ENCODE measurements around the gene MAGEF1.

The MAGEF1 gene

DNA sequence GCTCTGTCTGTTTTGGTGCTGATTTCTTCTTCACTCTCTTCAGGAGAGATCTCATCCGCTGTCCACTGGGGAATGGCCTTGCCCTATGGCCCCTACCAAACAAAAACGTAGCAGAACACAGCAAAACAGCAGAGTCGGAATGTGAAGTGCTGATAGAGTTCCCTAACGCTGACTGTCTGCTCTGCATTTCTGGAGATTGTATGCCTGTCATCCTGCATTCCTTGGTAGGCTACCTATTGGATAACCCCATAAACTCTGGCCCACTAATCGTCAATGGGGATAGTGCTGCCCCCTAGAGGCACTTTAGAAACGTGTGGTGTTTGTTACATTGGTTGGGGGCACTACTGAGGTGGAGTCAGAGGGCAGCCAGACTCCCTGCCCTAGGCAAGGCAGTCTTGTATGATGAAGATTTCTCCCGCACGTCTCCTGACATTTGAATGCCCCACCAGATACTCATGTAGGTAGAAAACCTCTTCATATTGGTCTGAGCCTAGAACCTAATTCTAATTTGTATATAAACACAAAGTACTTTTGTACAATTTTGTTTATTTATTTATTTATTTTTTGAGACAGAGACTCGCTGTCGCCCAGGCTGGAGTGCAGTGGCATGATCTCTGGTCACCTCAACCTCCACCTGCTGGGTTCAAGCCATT, 15.6 kb upstream of the MAGEF1 start:
- Histone ChIP-seq H3K4me2 (ENCODE audit: low read length) (no peak overlapping the region), H3K27ac (ENCODE audit: low read length) (no peak overlapping the region)
- TF ChIP-seq, protein P1, sequence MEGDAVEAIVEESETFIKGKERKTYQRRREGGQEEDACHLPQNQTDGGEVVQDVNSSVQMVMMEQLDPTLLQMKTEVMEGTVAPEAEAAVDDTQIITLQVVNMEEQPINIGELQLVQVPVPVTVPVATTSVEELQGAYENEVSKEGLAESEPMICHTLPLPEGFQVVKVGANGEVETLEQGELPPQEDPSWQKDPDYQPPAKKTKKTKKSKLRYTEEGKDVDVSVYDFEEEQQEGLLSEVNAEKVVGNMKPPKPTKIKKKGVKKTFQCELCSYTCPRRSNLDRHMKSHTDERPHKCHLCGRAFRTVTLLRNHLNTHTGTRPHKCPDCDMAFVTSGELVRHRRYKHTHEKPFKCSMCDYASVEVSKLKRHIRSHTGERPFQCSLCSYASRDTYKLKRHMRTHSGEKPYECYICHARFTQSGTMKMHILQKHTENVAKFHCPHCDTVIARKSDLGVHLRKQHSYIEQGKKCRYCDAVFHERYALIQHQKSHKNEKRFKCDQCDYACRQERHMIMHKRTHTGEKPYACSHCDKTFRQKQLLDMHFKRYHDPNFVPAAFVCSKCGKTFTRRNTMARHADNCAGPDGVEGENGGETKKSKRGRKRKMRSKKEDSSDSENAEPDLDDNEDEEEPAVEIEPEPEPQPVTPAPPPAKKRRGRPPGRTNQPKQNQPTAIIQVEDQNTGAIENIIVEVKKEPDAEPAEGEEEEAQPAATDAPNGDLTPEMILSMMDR (IDR thresholded peaks at IDR 0.05; ENCODE audit: low read depth, low read length), result peak; percentile 86
- TF ChIP-seq EZH2phosphoT487 (IDR thresholded peaks at IDR 0.05; ENCODE audit: low read depth), result no peak

GRCh38 chr3:184726497-184726896, 14.6 kb upstream of the MAGEF1 start:
- Histone ChIP-seq H3K4me2 (ENCODE audit: low read length) (no peak overlapping the region), H3K79me2 (ENCODE audit: low read length) (no peaks in the 10 kb centered on the region), H3K4me1 (ENCODE audit: low read length) (no peaks in the 10 kb centered on the region), H2AFZ (ENCODE audit: low read depth, low read length) (no peak overlapping the region), H3K27ac (ENCODE audit: low read length) (no peak overlapping the region), H3K27me3 (ENCODE audit: low read depth, low read length) (no peaks in the 10 kb centered on the region; the same call in 1 of the 2 replicates), H3K9ac (ENCODE audit: low read length) (no peak overlapping the region), H3K4me3 (ENCODE audit: low read length) (no peak overlapping the region), H3K9me3 (ENCODE audit: insufficient read depth, low read length) (no peaks in the 10 kb centered on the region), H4K20me1 (ENCODE audit: insufficient read depth, low read length) (no peaks in the 10 kb centered on the region), H3K36me3 (replicated peaks; ENCODE audit: low read depth, low read length) (no peaks in the 10 kb centered on the region)
- no peak for TF ChIP-seq EZH2phosphoT487 (IDR thresholded peaks at IDR 0.05; ENCODE audit: low read depth)
- TF ChIP-seq, protein P1 (IDR thresholded peaks at IDR 0.05; ENCODE audit: low read depth, low read length), result no peak

More for the DNA sequence above, 15.6 kb upstream of the MAGEF1 start:
- Histone ChIP-seq H3K27me3 (ENCODE audit: low read depth, low read length) (no peaks in the 10 kb centered on the region; the same call in 1 of the 2 replicates), H2AFZ (ENCODE audit: low read depth, low read length) (no peak overlapping the region), H3K36me3 (replicated peaks; ENCODE audit: low read depth, low read length) (no peaks in the 10 kb centered on the region), H3K4me3 (ENCODE audit: low read length) (no peak overlapping the region), H3K79me2 (ENCODE audit: low read length) (no peaks in the 10 kb centered on the region), H3K4me1 (ENCODE audit: low read length) (no peaks in the 10 kb centered on the region), H3K9ac (ENCODE audit: low read length) (no peak overlapping the region), H3K9me3 (ENCODE audit: insufficient read depth, low read length) (no peaks in the 10 kb centered on the region), H4K20me1 (ENCODE audit: insufficient read depth, low read length) (no peaks in the 10 kb centered on the region)

GRCh38 chr3:184725176-184725719, 13.4 kb upstream of the MAGEF1 start:
- Histone ChIP-seq H3K36me3 (replicated peaks; ENCODE audit: low read depth, low read length) (no peaks in the 10 kb centered on the region), H3K9ac (ENCODE audit: low read length) (no peak overlapping the region)
- TF ChIP-seq, protein P1 (IDR thresholded peaks at IDR 0.05; ENCODE audit: low read depth, low read length), result no peak
- TF ChIP-seq EZH2phosphoT487 (IDR thresholded peaks at IDR 0.05; ENCODE audit: low read depth), result no peak

GRCh38 chr3:184724699-184725098, 12.8 kb upstream of the MAGEF1 start:
- Histone ChIP-seq H4K20me1 (ENCODE audit: insufficient read depth, low read length) (no peaks in the 10 kb centered on the region), H3K9ac (ENCODE audit: low read length) (no peak overlapping the region), H3K79me2 (ENCODE audit: low read length) (no peaks in the 10 kb centered on the region), H3K9me3 (ENCODE audit: insufficient read depth, low read length) (no peaks in the 10 kb centered on the region), H3K27me3 (ENCODE audit: low read depth, low read length) (no peaks in the 10 kb centered on the region; the same call in 1 of the 2 replicates), H3K36me3 (replicated peaks; ENCODE audit: low read depth, low read length) (no peaks in the 10 kb centered on the region), H2AFZ (ENCODE audit: low read depth, low read length) (no peak overlapping the region), H3K4me2 (ENCODE audit: low read length) (no peak overlapping the region), H3K4me1 (ENCODE audit: low read length) (no peaks in the 10 kb centered on the region), H3K27ac (ENCODE audit: low read length) (no peak overlapping the region), H3K4me3 (ENCODE audit: low read length) (no peak overlapping the region)
- TF ChIP-seq EZH2phosphoT487 (IDR thresholded peaks at IDR 0.05; ENCODE audit: low read depth), result no peak
- TF ChIP-seq, protein P1 (IDR thresholded peaks at IDR 0.05; ENCODE audit: low read depth, low read length), result no peak

More at GRCh38 chr3:184725176-184725719, 13.4 kb upstream of the MAGEF1 start:
- H3K27me3 ChIP-seq (ENCODE audit: low read depth, low read length), result no peaks in the 10 kb centered on the region; the same call in 1 of the 2 replicates
- no peak overlapping the region for H3K27ac ChIP-seq (ENCODE audit: low read length)
- no peak overlapping the region for H3K4me2 ChIP-seq (ENCODE audit: low read length)
- no peaks in the 10 kb centered on the region for H3K4me1 ChIP-seq (ENCODE audit: low read length)
- no peaks in the 10 kb centered on the region for H3K9me3 ChIP-seq (ENCODE audit: insufficient read depth, low read length)
- no peaks in the 10 kb centered on the region for H3K79me2 ChIP-seq (ENCODE audit: low read length)
- H2AFZ ChIP-seq (ENCODE audit: low read depth, low read length), result no peak overlapping the region
- H3K4me3 ChIP-seq (ENCODE audit: low read length), result no peak overlapping the region
- no peaks in the 10 kb centered on the region for H4K20me1 ChIP-seq (ENCODE audit: insufficient read depth, low read length)

All from OCI-LY3 (cell line).